Islet precursor cell (in vitro differentiated cells): ENCODE measurements around the gene TENM4.

Experiments used
- DNase-seq: peaks from one replicate; pipeline ENCODE4 v3.0.0-alpha.2; 2018

The TENM4 gene

DNA sequence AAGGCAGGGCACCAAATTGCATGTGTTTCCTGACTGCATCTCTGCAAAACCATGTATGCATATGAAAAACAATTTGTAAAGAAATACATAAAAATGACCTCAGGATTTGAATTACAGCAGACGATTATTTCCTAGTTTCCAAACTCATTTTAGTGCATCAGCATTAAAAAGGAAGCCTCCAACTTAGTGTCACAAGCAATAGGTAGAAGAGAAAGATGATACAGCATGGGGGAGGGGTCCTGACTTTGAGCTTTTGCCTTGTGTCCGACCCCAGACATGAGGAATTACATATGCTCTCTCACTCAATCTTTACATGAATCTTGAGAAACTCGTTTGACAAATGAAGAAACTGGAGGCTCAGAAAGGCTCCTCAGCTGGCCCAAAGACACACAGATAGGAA is 571.5 kb downstream of the TENM4 start:
- no peak for DNase-seq

DNA sequence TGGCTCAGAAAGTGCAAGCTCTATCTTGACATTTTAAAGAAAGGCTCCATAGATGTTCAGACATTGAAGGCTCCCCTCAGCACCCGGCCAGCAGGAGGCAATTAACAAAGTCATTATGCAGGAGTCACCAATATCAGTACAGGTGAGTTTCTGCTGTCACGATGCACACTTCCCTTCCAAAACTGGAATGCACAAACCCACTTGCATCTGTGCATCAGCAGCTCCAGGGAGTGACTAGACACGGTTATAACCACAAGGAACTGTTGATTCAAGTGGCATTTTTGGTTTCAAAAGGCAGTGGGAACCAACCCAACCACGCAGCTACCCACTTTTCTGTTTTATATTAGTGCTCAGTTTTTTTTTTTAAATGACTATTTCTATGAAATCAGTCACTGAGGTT is 572.3 kb downstream of the TENM4 start:
- no peak for DNase-seq

- DNase-seq: no peak
These were observed 580.0 kb downstream of the TENM4 start for GRCh38 chr11:78860720-78861422.

GRCh38 chr11:78857688-78858087 is 583.1 kb downstream of the TENM4 start:
- no peak for DNase-seq

- no peak for DNase-seq
These were observed 584.6 kb downstream of the TENM4 start for GRCh38 chr11:78856211-78856610.

GRCh38 chr11:78855116-78855515 is 585.7 kb downstream of the TENM4 start:
- no peak for DNase-seq

DNA sequence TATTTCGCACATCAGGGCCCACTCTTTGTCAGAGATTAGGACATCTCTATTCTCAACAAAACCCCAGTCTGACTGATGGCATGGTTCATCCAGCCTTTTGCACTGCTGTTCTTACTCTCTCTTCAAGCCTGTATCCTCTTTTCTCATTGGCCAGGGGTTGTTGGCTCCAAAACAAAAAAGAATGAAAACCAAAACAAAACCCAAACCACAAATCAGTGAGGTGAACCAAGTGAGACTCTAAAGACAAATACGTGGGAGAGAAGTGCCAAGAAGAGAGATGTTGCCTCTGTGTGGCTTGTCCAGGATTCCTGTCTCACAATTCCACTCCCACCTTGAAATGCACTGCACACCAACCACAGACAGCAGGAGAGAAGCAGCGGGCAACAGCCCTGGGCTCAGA is 587.3 kb downstream of the TENM4 start:
- no peak for DNase-seq

DNA sequence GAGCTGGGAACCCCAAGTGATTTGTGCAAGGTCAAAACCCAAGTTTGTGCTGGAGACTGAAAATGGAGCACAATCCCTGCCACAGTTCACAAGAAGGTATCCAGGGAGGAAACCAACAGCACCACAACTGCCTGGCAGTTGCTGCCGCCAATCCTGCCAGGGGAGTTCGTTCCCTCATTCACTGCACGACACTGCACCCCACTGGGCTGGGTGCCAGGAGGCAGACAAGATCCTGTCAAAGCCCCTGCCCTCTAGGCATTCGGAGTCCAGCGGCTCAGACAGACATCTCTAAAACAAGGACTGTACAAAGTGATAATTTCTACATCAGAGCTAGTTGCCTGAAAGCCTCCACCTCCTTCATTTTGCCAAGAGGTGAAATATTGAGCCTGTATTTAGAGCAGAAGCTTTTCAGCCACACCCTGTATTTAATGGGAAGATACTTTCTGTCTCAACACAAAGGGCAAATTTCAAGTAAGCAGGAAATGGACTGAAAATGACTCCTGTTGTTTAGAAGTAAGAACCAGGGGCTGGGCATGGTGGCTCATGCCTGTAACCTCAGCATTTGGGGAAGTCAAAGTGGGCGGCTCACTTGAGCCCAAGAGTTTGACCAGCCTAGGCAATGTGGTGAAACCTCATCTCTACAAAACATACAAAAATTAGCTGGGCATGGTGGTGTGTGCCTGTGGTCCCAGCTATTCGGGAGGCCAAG is 588.8 kb downstream of the TENM4 start:
- DNase-seq: no peak

GRCh38 chr11:78850078-78850477 is 590.8 kb downstream of the TENM4 start:
- no peak for DNase-seq

DNA sequence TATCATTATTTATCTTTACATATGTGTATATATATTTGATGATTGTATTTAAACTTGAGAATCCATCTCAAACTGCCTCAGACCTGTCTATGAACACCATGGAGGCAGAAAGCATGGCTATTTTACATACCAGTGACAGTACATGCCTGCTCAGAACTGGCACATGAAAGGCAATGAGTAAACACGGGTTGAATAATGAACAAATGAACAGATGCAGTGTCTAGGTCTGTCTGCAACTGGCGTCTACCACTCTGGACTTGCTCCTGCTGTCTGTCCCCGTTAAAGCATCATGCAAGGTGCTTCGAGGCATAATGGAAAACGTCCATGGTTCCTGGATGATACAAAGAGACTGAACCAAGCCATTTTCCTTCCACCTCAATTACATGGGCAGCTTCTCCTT is 594.6 kb downstream of the TENM4 start:
- DNase-seq: no peak

- DNase-seq: no peak
These were observed 595.3 kb downstream of the TENM4 start for GRCh38 chr11:78845496-78845895.

- no peak for DNase-seq
These were observed 599.3 kb downstream of the TENM4 start for GRCh38 chr11:78841456-78842060.

GRCh38 chr11:78840623-78841022 is 600.2 kb downstream of the TENM4 start:
- DNase-seq: no peak

- DNase-seq: no peak
These were observed 600.6 kb downstream of the TENM4 start for GRCh38 chr11:78840200-78840599.

GRCh38 chr11:78838417-78838816 is 602.4 kb downstream of the TENM4 start:
- DNase-seq: no peak

DNA sequence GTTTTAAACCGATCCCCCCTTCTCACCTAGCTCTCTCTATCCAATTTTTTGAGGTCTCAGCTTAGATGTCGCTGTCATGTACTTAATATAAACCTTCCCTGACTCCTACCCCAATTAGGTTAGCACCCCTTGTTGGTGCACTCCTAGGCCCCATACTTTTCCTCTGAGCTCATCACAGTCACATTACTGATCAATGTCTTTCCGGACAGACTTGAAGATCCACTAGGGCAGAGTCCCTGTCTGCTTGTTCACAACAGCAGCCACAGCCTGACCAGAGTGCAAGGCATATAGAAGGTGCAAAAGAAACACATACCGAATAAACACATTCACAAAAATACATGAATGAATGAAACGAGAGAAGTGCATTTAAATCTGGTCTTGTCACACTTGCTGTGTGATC is 605.2 kb downstream of the TENM4 start:
- DNase-seq: no peak

- DNase-seq: no peak
These were observed 605.9 kb downstream of the TENM4 start for GRCh38 chr11:78834886-78835285.

- DNase-seq: no peak
These were observed 607.6 kb downstream of the TENM4 start for GRCh38 chr11:78833237-78833636.

DNA sequence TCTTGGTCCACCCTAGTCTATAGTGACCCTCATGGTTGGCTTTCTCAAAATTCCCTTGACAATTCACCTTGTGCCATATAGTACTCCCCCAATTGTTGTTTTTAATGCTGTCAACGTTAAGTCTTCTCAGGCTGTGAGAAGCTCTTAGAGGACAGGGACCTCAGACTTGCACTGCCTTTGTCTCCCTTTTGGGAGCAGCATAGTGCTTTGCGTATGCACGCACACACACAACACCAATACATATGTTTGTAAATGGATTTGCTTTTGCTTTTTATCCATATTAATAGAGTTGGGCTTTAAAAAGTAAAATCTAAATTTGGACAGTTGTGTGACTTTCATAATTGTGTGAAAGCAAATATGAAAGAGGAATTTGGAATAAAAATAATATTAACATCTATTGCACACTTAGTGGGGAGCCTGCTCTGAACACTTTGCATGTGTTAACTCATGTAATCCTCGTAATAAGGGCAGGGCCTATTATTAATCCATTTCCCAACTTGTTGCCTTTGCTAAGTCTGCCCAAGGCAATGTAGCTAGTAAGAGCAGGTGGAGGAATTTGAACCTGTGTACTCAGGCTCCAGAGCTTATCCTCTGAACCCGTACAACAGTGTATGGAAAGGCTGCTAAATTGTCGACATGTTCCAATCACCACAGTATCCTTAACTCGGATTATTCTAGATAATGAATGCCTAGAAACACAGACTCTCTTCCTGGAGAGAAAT is 608.4 kb downstream of the TENM4 start:
- no peak for DNase-seq

DNA sequence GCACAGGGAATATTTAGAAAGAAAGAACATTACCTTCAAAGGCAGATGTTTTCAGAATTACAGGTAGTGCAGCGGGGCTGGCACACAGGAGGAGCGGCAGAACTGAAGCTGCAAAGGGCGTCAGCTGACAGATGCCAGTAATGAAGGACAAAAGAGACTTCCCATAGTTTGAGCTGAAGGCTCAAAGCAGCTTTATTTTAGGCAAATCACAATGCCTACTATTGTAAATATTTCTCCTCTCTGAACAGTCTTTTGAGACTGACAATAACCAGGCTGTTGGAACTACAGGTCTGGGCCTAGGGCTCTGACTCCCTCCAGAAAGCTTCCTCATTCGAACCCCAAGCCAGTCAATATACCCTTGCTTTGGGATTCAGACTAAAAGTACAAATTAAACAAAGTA is 609.3 kb downstream of the TENM4 start:
- no peak for DNase-seq

DNA sequence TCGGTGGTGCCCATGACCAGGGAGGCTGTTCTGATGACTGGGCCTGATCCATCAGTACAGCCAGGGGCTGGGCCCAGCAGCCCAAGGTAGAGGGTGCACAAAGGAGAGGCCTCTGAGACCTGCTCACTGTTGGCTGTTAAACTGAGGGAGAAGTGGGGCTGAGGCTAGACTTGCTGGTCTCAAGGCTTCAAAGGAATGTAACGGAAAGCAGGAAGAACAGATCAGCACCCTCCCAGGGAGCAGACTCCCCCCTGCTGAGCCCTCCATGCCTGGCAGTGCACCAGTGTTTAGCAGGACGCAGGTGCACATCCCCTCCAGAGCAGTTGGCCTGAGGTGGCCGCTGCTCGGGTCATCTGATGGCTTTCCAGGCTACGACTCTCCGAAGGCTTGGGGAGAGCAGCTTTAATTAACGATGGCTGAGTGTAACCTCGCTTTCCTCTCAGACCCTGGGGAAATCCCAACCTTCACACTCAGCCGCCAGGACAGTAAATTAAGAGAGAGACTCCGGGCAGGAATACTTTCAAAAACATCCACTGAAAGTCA is 610.5 kb downstream of the TENM4 start:
- DNase-seq: no peak

GRCh38 chr11:78829146-78829545 is 611.7 kb downstream of the TENM4 start:
- no peak for DNase-seq

- DNase-seq: no peak
These were observed 612.2 kb downstream of the TENM4 start for GRCh38 chr11:78828676-78829075.
